GM23338 (cell line): Measurements from ENCODE around the gene ERICH3. TPM values are rescaled to one million over a fixed set of nuclear protein-coding genes. Genes with fewer than 3 reads are reported as not detected.

ENCODE experiments used
- ATAC-seq: fragments of 200-7000 bp; cut with Tn5 transposase; 3 replicates; pipeline ENCODE4 v1.9.1; 2020
- DNase-seq: peaks from one replicate; pipeline ENCODE4 v3.0.0-alpha.2; 2015; ENCODE audit warnings: low spot score
- H2AFZ ChIP-seq: fragments of 200-600 bp; sonication (generic); 2 replicates; pipeline ENCODE4 v1.8.0; 2016; ENCODE audit warnings: antibody characterized with exemption, mild to moderate bottlenecking, moderate library complexity
- H3F3A ChIP-seq: fragments of 200-600 bp; sonication (generic); replicated peaks from 2 replicates; pipeline ENCODE4 v1.8.0; 2017; ENCODE audit warnings: antibody characterized with exemption, mixed run types, low read depth
- H3K27ac ChIP-seq: fragments of 200-600 bp; sonication (generic); 2 replicates; pipeline ENCODE4 v1.6.1; 2016; ENCODE audit warnings: low read depth
- H3K27me3 ChIP-seq: fragments of 200-600 bp; sonication (generic); 2 replicates; pipeline ENCODE4 v1.8.0; 2016; ENCODE audit warnings: mild to moderate bottlenecking, mixed run types, moderate library complexity; ENCODE audit not compliant: insufficient read depth
- H3K36me3 ChIP-seq: fragments of 200-600 bp; sonication (generic); 2 replicates; pipeline ENCODE4 v1.8.0; 2016; ENCODE audit warnings: mild to moderate bottlenecking; ENCODE audit not compliant: insufficient read depth
- H3K4me1 ChIP-seq: fragments of 200-600 bp; sonication (generic); 2 replicates; pipeline ENCODE4 v1.8.0; 2016; ENCODE audit warnings: mild to moderate bottlenecking, moderate library complexity; ENCODE audit not compliant: insufficient read depth
- H3K4me2 ChIP-seq: fragments of 200-600 bp; sonication (generic); 2 replicates; pipeline ENCODE4 v1.7.1; 2017; ENCODE audit warnings: mixed run types
- H3K4me3 ChIP-seq: fragments of 200-600 bp; sonication (generic); 2 replicates; pipeline ENCODE4 v1.6.1; 2016; ENCODE audit warnings: mixed run types
- H3K79me2 ChIP-seq: fragments of 200-600 bp; sonication (generic); replicated peaks from 2 replicates; pipeline ENCODE4 v1.8.0; 2017; ENCODE audit warnings: mild to moderate bottlenecking; ENCODE audit not compliant: insufficient read depth
- H3K9me2 ChIP-seq: fragments of 200-600 bp; sonication (generic); 2 replicates; pipeline ENCODE4 v1.8.0; 2017; ENCODE audit not compliant: insufficient read depth
- H4K20me1 ChIP-seq: fragments of 200-600 bp; sonication (generic); replicated peaks from 2 replicates; pipeline ENCODE4 v1.8.0; 2017; ENCODE audit warnings: mild to moderate bottlenecking; ENCODE audit not compliant: insufficient read depth
- H3K27ac Mint-ChIP-seq: 2 replicates; pipeline ENCODE4 v1.8.0; 2020; ENCODE audit warnings: inconsistent platforms, mild to moderate bottlenecking, moderate library complexity, mixed read lengths
- H3K27me3 Mint-ChIP-seq: 3 replicates; pipeline ENCODE4 v1.8.0; 2022; ENCODE audit warnings: low read depth, mild to moderate bottlenecking, moderate library complexity, mixed read lengths, inconsistent platforms; ENCODE audit not compliant: insufficient read depth, poor library complexity
- H3K36me3 Mint-ChIP-seq: 3 replicates; pipeline ENCODE4 v1.8.0; 2021; ENCODE audit warnings: low read depth, mild to moderate bottlenecking, inconsistent platforms, moderate library complexity, mixed read lengths
- H3K4me1 Mint-ChIP-seq: 3 replicates; pipeline ENCODE4 v1.8.0; 2020; ENCODE audit warnings: mild to moderate bottlenecking, inconsistent platforms, mixed read lengths
- H3K4me3 Mint-ChIP-seq: 3 replicates; pipeline ENCODE4 v1.8.0; 2021; ENCODE audit warnings: moderate library complexity, mild to moderate bottlenecking, inconsistent platforms, mixed read lengths
- H3K9me3 Mint-ChIP-seq: 3 replicates; pipeline ENCODE4 v1.8.0; 2020; ENCODE audit warnings: moderate library complexity, mild to moderate bottlenecking, inconsistent platforms, mixed read lengths
- CREB1 ChIP-seq: fragments of 250-450 bp; sonication (Bioruptor Pico); IDR thresholded peaks from 2 replicates; pipeline ENCODE4 v1.5.0; 2020; ENCODE audit warnings: low read depth, mild to moderate bottlenecking, moderate library complexity
- EZH2 ChIP-seq: fragments of 200-600 bp; sonication (generic); IDR thresholded peaks from one replicate; pipeline ENCODE4 v1.8.0; 2017; ENCODE audit warnings: antibody characterized with exemption, mild to moderate bottlenecking, low read depth; ENCODE audit not compliant: unreplicated experiment
- EZH2phosphoT487 ChIP-seq: fragments of 200-600 bp; sonication (generic); IDR thresholded peaks from one replicate; pipeline ENCODE4 v1.8.1; 2018; ENCODE audit warnings: antibody characterized with exemption; ENCODE audit not compliant: unreplicated experiment
- JUNB ChIP-seq: IDR thresholded peaks from one replicate; pipeline ENCODE4 v1.6.1; 2016; ENCODE audit warnings: antibody characterized with exemption; ENCODE audit not compliant: unreplicated experiment
- NANOG ChIP-seq: IDR thresholded peaks from 2 replicates; pipeline ENCODE4 v1.6.1; 2016; ENCODE audit warnings: antibody characterized with exemption, borderline replicate concordance
- POLR2AphosphoS5 ChIP-seq: IDR thresholded peaks from 2 replicates; pipeline ENCODE4 v1.6.1; 2016; ENCODE audit warnings: antibody characterized with exemption, low read depth
- ZNF114 ChIP-seq: fragments of 250-450 bp; sonication (Bioruptor Pico); IDR thresholded peaks from 2 replicates; pipeline ENCODE4 v1.5.0; 2020; ENCODE audit warnings: mild to moderate bottlenecking, moderate library complexity
- ZNF331 ChIP-seq: fragments of 250-450 bp; sonication (Bioruptor Pico); IDR thresholded peaks from 2 replicates; pipeline ENCODE4 v1.5.0; 2020; ENCODE audit warnings: low read depth, mild to moderate bottlenecking, moderate library complexity
- polyA plus RNA-seq: library from polyadenylated mRNA; unstranded; fragments of >200 nt; fragmentation: Nextera tagmentation; extraction: Ambion mirVana; gene quantifications from 2 replicates; pipeline ENCODE4 v1.2.1, GENCODE V29; 2016
- total RNA-seq: library from RNA; depleted of rRNA; stranded (reverse); fragments of >200 nt; shearing (Covaris generic); gene quantifications from 2 replicates; pipeline ENCODE4 v1.2.3, GENCODE V29; 2014
- TF ChIP-seq, protein P1 (sequence below): fragments of 250-450 bp; sonication (Bioruptor Pico); IDR thresholded peaks from 2 replicates; pipeline ENCODE4 v1.5.0; 2020; ENCODE audit warnings: mild to moderate bottlenecking, moderate library complexity
- TF ChIP-seq, protein P2 (sequence below): IDR thresholded peaks from 2 replicates; pipeline ENCODE4 v1.6.1; 2016; ENCODE audit warnings: antibody characterized with exemption
- TF ChIP-seq, protein P3 (sequence below), 2 experiments: fragments of 200-600 bp in 1 of 2; sonication (generic) in 1 of 2; conservative IDR thresholded peaks; 2 replicates each; pipeline versions ENCODE4 v1.5.1 to v1.6.1; 2016 to 2017; ENCODE audit warnings: antibody characterized with exemption in 2 of 2, low read depth in 2 of 2, mild to moderate bottlenecking in 2 of 2, moderate library complexity in 1 of 2
- TF ChIP-seq, protein P4 (sequence below): IDR thresholded peaks from one replicate; pipeline ENCODE4 v1.6.1; 2018; ENCODE audit warnings: antibody characterized with exemption; ENCODE audit not compliant: unreplicated experiment

ERICH3 gene
- total and polyA plus RNA-seq, 2 experiments from 2014 or later = not detected

DNA sequence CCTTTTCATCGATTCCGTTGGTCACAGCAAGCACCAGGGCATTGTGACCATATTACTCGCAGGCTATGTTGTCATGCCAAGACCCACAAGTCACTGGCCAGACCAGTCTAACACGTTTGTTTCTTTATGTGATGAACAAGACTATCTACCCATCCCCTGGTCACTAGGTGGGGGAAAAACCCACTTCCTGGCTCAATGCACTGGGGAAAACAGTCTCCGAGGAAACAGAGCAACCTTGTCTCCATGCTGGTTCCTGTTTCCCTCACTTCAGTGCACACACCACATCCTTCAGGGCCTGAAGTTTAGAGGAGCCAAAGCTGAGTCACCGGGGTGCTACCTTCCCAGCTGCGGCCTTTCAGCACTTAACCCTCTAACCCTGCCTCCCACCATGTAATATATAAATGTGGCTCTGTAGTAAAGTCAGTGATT lies 20.9 kb downstream of the ERICH3 start (continued):
- TF ChIP-seq, protein P1, sequence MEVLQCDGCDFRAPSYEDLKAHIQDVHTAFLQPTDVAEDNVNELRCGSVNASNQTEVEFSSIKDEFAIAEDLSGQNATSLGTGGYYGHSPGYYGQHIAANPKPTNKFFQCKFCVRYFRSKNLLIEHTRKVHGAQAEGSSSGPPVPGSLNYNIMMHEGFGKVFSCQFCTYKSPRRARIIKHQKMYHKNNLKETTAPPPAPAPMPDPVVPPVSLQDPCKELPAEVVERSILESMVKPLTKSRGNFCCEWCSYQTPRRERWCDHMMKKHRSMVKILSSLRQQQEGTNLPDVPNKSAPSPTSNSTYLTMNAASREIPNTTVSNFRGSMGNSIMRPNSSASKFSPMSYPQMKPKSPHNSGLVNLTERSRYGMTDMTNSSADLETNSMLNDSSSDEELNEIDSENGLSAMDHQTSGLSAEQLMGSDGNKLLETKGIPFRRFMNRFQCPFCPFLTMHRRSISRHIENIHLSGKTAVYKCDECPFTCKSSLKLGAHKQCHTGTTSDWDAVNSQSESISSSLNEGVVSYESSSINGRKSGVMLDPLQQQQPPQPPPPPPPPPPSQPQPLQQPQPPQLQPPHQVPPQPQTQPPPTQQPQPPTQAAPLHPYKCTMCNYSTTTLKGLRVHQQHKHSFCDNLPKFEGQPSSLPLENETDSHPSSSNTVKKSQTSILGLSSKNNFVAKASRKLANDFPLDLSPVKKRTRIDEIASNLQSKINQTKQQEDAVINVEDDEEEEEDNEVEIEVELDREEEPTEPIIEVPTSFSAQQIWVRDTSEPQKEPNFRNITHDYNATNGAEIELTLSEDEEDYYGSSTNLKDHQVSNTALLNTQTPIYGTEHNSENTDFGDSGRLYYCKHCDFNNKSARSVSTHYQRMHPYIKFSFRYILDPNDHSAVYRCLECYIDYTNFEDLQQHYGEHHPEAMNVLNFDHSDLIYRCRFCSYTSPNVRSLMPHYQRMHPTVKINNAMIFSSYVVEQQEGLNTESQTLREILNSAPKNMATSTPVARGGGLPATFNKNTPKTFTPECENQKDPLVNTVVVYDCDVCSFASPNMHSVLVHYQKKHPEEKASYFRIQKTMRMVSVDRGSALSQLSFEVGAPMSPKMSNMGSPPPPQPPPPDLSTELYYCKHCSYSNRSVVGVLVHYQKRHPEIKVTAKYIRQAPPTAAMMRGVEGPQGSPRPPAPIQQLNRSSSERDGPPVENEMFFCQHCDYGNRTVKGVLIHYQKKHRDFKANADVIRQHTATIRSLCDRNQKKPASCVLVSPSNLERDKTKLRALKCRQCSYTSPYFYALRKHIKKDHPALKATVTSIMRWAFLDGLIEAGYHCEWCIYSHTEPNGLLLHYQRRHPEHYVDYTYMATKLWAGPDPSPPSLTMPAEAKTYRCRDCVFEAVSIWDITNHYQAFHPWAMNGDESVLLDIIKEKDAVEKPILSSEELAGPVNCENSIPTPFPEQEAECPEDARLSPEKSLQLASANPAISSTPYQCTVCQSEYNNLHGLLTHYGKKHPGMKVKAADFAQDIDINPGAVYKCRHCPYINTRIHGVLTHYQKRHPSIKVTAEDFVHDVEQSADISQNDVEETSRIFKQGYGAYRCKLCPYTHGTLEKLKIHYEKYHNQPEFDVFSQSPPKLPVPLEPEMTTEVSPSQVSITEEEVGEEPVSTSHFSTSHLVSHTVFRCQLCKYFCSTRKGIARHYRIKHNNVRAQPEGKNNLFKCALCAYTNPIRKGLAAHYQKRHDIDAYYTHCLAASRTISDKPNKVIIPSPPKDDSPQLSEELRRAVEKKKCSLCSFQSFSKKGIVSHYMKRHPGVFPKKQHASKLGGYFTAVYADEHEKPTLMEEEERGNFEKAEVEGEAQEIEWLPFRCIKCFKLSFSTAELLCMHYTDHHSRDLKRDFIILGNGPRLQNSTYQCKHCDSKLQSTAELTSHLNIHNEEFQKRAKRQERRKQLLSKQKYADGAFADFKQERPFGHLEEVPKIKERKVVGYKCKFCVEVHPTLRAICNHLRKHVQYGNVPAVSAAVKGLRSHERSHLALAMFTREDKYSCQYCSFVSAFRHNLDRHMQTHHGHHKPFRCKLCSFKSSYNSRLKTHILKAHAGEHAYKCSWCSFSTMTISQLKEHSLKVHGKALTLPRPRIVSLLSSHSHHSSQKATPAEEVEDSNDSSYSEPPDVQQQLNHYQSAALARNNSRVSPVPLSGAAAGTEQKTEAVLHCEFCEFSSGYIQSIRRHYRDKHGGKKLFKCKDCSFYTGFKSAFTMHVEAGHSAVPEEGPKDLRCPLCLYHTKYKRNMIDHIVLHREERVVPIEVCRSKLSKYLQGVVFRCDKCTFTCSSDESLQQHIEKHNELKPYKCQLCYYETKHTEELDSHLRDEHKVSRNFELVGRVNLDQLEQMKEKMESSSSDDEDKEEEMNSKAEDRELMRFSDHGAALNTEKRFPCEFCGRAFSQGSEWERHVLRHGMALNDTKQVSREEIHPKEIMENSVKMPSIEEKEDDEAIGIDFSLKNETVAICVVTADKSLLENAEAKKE (CRISPR knock-in tag) = no peak
- TF ChIP-seq EZH2 = no peak
- no peak for TF ChIP-seq JUNB
- TF ChIP-seq, protein P2, sequence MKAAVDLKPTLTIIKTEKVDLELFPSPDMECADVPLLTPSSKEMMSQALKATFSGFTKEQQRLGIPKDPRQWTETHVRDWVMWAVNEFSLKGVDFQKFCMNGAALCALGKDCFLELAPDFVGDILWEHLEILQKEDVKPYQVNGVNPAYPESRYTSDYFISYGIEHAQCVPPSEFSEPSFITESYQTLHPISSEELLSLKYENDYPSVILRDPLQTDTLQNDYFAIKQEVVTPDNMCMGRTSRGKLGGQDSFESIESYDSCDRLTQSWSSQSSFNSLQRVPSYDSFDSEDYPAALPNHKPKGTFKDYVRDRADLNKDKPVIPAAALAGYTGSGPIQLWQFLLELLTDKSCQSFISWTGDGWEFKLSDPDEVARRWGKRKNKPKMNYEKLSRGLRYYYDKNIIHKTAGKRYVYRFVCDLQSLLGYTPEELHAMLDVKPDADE = no peak
- TF ChIP-seq ZNF331 (CRISPR knock-in tag) = no peak

DNA sequence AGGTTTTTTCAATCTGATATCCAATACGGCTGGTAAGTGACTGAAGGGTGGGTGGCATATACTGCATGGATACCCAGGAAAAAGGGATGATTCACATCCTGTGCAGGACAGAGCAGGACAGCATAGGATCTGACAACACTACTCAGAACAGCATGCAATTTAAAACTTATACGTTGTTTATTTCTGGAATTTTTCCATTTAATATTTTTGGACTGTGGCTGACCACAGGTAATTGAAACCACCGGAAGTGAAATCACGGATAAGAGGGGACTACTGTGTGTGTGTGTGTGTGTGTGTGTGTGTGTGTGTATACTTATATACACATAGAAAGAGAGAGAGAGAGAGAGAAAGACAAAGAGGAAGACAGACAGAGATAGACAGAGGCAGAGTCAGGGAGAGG lies 23.0 kb downstream of the ERICH3 start:
- no peak overlapping the region for H3K4me2 ChIP-seq
- H3K4me1 ChIP-seq = no peaks in the 10 kb centered on the region
- no peak for ATAC-seq
- H3K4me3 ChIP-seq = no peak overlapping the region
- H3K27me3 ChIP-seq = no peaks in the 10 kb centered on the region
- H3K9me2 ChIP-seq = no peaks in the 10 kb centered on the region
- DNase-seq = no peak
- Mint-ChIP-seq H3K27me3 (no peaks in the 10 kb centered on the region), H3K9me3 (no peaks in the 10 kb centered on the region), H3K4me1 (peaks cover 5% of the 10 kb centered on the region), H3K4me3 (no peak overlapping the region), H3K27ac (no peak overlapping the region), H3K36me3 (no peaks in the 10 kb centered on the region)
- H3K27ac ChIP-seq = no peak overlapping the region
- no peak overlapping the region for H2AFZ ChIP-seq
- H4K20me1 ChIP-seq = no peaks in the 10 kb centered on the region
- no peaks in the 10 kb centered on the region for H3K36me3 ChIP-seq
- H3K79me2 ChIP-seq = no peaks in the 10 kb centered on the region
- no peaks in the 10 kb centered on the region for H3F3A ChIP-seq
- TF ChIP-seq, protein P2 = no peak
- TF ChIP-seq, protein P3, sequence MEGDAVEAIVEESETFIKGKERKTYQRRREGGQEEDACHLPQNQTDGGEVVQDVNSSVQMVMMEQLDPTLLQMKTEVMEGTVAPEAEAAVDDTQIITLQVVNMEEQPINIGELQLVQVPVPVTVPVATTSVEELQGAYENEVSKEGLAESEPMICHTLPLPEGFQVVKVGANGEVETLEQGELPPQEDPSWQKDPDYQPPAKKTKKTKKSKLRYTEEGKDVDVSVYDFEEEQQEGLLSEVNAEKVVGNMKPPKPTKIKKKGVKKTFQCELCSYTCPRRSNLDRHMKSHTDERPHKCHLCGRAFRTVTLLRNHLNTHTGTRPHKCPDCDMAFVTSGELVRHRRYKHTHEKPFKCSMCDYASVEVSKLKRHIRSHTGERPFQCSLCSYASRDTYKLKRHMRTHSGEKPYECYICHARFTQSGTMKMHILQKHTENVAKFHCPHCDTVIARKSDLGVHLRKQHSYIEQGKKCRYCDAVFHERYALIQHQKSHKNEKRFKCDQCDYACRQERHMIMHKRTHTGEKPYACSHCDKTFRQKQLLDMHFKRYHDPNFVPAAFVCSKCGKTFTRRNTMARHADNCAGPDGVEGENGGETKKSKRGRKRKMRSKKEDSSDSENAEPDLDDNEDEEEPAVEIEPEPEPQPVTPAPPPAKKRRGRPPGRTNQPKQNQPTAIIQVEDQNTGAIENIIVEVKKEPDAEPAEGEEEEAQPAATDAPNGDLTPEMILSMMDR (conservative IDR thresholded peaks at IDR 0.05; ENCODE audit: low read depth in 2 of 2) = no peak
- no peak for TF ChIP-seq POLR2AphosphoS5
- TF ChIP-seq CREB1 (CRISPR knock-in tag) = no peak
- TF ChIP-seq, protein P4, sequence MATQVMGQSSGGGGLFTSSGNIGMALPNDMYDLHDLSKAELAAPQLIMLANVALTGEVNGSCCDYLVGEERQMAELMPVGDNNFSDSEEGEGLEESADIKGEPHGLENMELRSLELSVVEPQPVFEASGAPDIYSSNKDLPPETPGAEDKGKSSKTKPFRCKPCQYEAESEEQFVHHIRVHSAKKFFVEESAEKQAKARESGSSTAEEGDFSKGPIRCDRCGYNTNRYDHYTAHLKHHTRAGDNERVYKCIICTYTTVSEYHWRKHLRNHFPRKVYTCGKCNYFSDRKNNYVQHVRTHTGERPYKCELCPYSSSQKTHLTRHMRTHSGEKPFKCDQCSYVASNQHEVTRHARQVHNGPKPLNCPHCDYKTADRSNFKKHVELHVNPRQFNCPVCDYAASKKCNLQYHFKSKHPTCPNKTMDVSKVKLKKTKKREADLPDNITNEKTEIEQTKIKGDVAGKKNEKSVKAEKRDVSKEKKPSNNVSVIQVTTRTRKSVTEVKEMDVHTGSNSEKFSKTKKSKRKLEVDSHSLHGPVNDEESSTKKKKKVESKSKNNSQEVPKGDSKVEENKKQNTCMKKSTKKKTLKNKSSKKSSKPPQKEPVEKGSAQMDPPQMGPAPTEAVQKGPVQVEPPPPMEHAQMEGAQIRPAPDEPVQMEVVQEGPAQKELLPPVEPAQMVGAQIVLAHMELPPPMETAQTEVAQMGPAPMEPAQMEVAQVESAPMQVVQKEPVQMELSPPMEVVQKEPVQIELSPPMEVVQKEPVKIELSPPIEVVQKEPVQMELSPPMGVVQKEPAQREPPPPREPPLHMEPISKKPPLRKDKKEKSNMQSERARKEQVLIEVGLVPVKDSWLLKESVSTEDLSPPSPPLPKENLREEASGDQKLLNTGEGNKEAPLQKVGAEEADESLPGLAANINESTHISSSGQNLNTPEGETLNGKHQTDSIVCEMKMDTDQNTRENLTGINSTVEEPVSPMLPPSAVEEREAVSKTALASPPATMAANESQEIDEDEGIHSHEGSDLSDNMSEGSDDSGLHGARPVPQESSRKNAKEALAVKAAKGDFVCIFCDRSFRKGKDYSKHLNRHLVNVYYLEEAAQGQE = no peak
- TF ChIP-seq NANOG = no peak
- TF ChIP-seq EZH2phosphoT487 = no peak
- no peak for TF ChIP-seq ZNF114 (CRISPR knock-in tag)
